GM04504 (cell line): ENCODE results near the gene HOXA3.
A peak's percentile ranks its signal among the peaks of the same experiment; 100 is the strongest.

Experiments
- DNase-seq: peaks from one replicate; pipeline ENCODE4 v3.0.0-alpha.2; 2012; ENCODE audit warnings: low read depth

Gene HOXA3

DNA sequence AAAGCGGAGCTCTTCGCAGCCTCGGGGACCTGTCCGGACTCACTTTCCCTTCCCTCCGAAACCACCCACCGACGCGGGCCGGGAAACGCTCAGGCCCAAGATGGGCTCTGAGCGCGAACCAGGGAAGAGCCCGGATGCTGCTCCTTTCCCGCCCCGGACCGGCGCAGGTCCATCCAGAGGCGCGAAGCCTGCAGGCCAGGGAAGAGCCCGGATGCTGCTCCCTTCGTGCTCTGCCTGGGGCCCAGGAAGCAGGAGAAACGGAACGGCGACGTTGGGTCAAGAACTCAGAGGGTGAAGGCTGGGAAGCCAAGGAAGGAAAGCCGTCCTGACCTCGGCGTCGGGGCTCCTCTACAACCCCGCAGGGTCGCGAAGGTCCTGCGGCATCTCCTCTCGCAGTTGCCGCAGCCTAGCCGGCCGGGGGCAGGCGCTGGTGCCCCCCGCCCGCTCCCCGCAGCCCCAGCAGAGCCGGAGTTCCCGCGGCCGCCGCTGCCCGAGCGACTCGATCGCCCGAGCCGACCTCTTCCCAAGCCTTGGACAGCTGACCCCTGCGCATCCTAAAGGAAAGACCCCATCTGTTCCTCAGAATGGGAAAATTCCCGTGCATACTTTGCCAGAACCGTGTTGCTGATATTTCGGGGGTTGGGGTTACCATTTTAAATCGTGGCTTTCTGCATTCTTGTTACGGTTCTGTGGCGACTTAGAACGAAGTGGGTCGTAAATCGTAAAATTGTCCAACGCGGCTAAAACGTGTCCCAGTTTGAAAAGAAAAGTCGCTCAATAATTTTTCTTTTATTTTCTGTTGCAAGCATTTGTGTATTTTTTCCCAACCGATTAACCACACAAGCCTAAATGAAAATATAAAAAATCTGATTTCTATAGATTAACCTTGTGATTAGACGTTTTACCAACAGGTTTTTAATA lies 64.1 kb downstream of the HOXA3 start:
- DNase-seq, result no peak

DNA sequence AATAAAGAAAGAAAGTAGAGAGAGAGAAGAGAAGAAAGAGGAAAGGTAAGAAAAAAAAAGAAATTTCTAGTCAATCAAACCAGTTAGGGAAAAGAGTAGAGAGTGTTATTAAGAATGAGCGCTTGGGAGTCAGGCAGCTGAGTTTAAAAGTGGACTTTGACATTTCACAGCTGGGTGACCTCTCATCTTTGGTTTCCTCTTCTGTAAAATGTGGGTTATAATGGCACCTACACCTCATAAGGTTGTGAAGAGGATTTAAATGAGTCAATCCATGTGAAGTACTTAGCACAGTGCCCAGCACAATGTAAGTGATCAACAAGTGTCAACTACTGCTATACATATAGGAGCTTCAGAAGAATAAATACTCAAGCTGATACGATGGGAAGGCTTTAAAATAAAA lies 68.7 kb downstream of the HOXA3 start:
- no peak for DNase-seq

DNA sequence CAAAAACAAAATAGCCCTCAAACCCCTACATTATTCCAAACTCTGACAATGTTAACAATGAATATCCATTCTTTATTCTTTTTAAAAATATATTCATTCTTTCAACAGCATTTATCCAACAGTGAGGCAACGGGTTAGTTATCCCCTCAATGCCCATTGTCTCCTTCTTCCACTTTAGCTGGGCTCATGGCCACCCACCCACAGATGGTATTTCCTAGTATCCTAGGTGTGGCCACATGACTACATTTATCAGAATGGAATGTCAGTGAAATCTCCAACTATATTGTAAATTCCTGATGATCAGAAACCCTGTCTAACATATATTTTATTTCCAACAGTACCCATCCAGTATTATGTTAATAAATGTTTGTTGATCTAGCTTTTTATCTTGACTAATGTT lies 70.2 kb downstream of the HOXA3 start:
- no peak for DNase-seq

DNA sequence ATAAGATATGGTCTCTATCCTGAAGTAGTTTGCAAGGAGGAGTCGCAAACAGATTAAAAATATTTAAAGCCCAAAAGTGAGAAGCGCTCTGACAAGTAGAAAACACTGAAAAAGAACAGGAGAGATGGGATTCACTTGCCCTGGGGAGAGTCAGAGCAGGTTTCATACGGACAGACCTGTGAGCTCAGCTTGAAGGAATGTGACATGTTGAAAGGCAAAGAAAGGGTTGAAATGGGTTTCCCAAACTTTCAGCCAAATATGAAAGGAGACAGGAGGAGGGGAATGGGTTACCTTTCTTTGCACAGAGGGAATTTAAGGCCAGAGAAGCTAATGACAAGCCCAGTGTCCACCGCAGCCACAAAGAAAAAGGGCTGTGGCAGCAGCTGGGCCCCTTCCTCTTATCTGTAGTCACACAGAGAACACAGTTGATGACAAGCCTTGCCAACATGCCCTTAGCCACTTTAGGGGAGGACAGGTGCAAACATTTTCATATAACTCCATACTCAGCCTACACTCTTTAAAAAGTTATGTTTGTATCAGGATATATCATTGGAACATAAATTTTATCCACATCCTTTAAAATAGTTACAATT lies 71.4 kb downstream of the HOXA3 start:
- no peak for DNase-seq

DNA sequence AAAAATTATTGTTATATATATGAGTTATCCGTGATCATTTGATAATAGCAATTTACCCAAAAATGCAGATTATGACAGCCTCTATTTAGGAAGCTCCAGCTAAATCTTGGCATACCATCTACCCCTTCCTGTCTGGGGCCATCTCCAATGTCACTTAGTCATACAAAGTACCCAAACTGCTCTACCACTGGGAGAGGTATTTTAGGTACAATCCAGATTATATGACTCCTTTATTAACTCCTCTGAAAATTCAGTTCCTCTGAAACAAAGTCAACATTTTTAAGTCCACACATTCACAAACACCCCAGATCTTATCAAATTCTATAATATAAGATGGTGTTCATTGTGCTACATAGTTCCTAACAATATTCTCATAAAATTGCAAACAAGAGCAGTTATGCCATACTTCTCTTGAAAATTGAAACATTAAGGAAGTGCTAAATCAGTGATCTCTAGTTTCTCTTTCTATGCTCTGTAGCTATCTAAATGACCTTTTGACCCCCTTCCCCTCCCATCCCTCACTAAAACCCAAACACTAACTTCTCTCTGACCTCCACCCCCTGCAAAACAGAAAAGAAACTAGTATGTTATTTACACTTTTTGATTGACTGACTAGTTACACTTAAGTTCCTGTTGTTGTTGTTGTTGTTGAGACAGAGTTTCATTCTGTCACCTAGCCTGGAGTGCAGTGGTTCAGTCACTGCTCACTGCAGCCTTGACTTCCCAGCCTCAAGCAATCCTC lies 73.0 kb downstream of the HOXA3 start:
- DNase-seq, result no peak

- DNase-seq, result no peak
Measured at GRCh38 chr7:27078616-27079233, 73.7 kb downstream of the HOXA3 start.

- DNase-seq, result no peak
Measured at GRCh38 chr7:27073076-27073475, 79.3 kb downstream of the HOXA3 start.

- DNase-seq, result no peak
Measured at GRCh38 chr7:27071622-27072390, 80.6 kb downstream of the HOXA3 start.

DNA sequence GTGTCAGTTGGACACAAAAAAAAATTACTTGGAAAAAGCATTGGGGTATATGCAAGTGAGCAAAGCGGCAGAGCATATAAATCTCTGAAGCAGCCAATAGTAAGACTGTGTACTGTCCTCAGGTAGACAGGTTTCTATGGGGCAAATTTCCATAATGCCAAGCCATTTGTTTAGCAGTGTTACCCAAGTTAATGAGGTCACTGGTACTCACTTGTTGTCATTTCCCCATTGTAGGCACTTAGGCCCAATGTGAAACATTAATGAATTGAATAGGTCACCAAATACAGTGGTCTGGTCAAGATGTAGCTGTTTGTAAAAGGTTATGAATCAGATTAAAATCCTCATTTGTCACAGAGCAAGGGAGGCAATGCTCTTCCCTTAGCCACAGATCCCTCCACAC lies 84.1 kb downstream of the HOXA3 start:
- no peak for DNase-seq

GRCh38 chr7:27066148-27066547 lies 86.2 kb downstream of the HOXA3 start:
- peak; percentile 75 for DNase-seq

DNA sequence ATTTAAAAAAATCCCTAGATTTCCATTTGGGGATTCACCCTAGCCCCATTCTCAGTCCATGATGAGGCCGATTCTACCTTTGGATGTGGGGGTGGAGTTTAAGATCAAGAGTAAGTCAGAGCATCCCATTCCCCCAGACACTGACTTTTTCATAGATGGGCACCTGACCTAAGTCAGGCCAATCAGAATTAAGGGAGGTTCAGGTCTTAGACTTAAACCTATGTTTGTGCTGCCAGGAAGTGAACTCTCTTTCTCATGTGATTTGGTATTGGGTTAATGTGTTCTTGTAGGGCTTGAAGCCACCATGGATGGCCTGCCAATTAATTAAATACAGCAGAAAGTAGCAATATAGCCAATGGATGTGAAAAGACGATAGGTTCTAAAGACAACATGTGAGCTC lies 86.7 kb downstream of the HOXA3 start:
- no peak for DNase-seq

DNA sequence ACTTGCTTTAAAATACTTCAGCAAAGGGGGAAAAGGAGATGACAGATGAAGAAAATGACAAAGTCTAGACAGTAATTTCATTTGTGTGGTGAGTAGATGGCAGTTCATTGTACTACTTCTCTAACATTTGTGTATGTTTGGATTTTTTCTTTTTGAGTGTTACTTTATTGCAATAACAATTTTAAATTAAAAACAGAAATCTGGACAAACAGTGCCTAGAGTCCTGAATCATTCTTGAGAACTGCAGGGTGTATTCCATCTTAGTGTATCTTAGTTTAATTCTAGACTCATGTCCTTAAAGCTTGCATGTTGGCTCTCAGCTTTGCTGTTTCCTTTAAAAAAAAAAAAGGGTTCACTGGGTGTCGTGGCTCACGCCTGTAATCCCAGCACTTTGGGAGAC lies 87.7 kb downstream of the HOXA3 start:
- no peak for DNase-seq

- DNase-seq, result no peak
Measured at GRCh38 chr7:27064159-27064558, 88.2 kb downstream of the HOXA3 start.

DNA sequence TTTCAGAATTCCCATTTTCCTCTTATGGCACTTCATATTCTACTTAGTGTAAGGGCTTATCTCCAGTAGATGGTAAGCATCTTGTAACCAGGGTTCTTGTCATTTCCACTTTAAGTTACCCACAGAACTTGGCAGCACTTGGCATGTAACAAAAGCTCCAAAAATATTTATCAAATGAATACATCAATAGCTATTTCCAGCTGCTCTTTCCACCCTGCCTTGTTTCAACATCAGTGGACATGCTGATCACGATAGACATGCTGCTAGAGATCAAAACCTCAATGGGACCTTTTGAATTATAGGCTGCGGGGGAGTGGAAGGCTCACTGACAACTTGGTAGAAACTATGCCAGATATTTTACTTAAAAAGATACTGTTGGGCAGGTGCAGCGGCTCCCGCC lies 89.4 kb downstream of the HOXA3 start:
- DNase-seq, result no peak
